Endothelial cell of hepatic sinusoid (primary cell): ENCODE data around the gene EXOSC5.
"Not testable (repeated sequence)": the region's sequence is repeated elsewhere in the genome, so short reads cannot be mapped to it uniquely, and the experiment has no call there.

Experiments
- in situ Hi-C: cut with HindIII; loops from 2 replicates; pipeline ENCODE4 v1.10.0; 2017; ENCODE audit warnings: low sequenced_read_pairs

EXOSC5 gene

DNA sequence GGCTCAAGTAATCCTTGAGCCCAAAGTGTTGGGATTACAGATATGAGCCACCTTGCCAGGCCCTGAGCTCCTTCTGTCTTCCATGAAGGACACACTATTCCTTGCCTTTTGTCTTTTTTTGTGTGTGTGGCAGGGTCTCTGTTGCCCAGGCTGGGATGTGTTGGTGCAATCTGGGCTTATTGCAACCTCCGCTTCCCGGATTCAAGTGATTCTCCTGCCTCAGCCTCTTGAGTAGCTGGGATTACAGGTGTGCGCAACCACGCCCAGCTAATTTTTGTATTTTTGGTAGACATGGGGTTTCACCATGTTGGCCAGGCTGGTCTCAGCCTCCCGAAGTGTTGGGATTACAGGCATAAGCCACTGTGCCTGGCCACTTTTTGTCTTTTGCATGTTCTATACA lies 11.7 kb upstream of the EXOSC5 start:
- in situ Hi-C loops: not testable (repeated sequence)

DNA sequence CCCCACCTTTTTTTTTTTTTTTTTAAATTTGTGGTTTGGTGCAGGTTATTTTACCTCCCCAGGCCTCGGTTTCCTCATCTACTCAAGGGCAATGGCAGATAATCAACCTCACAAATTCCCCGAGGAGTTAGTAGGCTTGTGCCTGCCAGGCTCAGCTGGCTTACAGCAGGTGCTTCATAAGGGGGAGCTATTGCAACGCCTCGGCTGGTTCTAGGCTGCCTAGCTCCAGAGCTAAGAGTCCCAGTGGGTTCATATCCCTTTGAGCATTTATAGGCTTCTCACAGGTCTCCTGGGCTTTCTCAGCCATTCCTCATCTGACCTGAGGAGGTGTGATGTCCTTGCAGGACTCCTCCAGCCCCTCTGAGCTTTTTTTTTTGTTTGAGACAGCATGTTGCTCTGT lies 11.1 kb upstream of the EXOSC5 start:
- in situ Hi-C loops: no loop called here

DNA sequence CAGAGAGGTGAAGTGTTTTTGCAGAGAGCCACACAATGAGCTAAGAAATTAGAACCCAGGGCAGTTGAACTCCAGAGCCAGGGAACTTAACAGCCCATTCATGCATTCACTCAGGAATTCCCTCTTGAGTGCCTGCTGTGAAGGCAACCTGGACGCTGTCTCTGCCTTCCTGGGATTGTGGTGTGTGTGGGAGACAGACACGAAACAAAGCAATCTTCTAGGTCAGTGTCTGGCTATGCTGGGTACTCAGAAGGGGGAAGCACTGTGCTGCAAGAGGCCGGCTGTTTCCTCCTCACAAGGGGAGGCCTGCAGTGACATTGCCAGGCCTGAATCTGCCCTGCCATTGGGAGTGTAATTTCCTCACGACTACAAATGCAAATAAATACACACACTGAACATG lies 10.1 kb upstream of the EXOSC5 start:
- in situ Hi-C loops: no loop called here

DNA sequence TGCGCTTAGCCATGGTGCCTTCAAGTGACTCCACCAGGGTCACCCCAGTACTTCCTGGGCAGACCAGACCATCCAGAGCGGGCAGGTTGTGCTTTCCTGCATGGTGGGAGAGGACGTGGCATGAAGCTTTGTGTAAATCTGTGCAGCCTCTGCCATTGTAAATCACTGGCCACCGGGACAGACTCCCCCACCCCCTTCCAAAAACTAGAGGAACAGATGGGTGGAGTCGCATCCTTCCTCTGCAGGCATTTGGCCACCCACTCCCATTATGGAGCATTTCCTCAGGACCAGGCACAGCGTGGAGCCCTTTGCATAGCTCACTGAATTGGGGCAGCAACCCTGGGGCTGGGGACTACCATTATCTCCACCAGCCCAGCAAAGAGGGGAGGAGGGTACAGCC lies 8.6 kb upstream of the EXOSC5 start:
- in situ Hi-C loops: no loop called here

DNA sequence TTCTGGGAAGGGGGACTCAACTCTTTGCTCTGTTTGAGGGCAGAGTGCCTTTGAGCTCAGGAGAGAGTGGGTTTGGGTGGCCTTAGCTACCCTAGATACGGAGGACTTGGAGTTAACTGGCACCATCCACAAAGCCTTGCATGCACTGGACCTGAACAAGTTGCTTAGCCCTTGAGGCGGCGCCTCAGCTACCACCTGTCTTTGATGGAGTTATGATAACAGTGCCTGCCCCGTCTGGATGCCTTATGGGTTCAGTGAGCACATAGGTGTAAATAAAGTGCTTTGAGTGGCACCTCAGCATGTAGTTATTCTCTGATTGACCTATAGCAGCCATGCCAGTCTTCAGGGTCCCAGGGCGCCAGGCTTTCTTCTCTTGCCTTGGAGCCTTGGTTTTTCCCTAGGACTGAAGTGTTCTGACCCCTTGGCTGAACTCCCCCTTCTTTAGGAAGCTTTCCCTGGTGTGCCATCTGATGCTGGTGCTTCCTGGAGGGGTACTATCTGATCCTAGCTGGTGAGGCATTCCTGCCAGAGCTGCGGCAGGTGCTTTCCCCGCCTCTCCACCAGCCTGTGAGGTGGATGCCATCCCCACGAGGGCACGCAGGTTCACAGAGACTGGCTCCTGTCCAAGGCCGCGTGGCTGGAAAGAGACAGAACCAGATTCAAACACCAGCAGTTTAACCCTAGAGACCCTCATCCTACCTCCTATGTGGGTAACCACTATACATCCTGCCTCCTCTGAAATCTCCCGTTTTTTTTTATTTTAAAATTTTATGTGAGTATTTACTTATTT lies 6.2 kb upstream of the EXOSC5 start:
- in situ Hi-C loops: no loop called here

DNA sequence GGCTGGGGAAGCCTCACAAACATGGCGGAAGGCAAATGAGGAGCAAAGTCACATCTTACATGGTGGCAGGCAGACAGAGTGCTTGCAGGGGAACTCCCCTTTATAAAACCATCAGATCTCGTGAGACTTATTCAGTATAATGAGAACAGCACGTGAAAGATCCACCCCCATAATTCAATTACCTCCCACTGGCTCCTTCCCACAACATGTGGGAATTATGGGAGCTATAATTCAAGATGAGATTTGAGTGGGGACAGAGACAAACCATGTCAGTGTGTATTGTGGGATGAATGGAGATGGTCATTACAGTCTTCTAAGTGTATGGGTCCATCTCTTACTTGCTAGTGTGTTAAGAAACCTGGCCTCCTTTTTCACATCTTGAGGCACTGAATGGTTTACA lies 4.9 kb upstream of the EXOSC5 start:
- in situ Hi-C loops: no loop called here

DNA sequence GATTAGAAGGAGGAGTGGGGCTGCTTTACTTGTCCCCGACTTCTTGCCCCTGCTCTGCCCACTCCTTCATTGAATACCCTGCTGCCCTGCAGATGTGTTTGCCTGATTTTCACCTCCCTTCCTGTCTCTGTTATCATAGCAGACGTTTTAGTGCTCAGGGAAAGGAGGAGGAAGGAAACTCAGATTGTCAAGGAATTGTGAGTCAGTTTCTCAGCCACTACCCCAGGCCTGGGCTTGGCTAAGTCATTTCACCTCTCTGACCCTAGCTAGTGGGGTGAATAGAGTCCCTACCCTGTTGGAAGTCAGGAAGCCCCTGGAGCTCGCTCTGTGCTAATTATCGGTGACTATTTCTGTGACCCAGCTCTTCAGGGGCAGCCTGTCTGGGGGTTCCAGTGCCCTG lies 4.3 kb upstream of the EXOSC5 start:
- in situ Hi-C loops: no loop called here

DNA sequence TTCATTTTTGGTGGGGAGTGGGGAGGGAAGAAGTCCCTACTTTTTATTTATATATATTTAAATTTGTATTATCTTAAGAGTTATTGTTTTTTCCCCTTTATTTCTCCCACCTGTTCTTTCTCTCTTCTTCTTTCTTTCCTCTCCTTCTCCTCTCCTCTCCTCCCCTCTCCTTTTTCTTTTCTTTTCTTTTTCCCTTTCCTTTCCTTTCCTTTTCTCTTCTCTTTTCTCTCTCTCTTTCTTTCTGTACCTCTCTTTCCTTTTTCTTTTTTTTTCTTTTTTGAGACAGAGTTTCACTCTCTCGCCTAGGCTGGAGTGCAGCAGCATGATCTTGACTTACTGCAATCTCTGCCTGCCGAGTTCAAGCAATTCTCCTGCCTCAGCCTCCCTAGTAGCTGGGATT lies 2.4 kb upstream of the EXOSC5 start:
- in situ Hi-C loops: no loop called here

DNA sequence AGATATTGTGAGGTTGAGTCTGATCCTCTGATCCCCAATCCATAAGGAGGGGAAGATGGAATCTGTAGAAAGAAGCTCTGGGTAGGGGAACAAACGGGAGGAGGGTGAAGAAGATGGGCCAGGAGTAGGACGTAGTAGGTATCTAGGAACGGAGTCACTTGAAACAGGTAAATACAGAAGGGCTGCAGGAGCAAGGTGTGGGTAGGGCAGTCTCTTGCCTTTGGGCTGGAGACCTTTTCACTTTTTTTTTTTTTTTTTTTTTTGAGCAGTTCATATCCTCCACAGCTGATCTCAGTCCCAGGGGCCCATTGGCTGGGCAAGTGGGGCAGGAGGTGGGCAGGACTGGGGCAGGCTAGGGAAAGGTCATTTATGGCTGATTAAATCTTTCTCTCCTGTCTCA lies 1.9 kb upstream of the EXOSC5 start:
- in situ Hi-C loops: no loop called here

DNA sequence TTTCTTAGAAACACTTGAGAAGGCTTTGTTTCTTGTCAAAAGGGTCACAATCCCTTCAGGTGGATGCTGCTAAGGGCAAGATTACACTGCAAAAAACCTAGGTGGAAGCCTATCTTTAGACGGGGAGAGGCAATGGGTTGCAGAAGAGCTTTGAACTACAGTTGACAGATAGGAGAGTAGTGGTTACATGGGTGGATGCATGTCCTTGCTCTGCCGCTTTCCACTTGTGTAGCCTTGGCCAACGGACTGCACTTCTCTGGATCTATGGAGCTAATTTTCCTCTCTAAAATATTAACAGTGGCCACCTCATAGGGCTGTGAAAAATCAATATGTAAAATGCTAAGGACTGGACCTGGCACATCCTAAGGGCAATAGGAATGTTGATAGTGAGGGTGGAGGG lies 1.4 kb upstream of the EXOSC5 start:
- in situ Hi-C loops: no loop called here

DNA sequence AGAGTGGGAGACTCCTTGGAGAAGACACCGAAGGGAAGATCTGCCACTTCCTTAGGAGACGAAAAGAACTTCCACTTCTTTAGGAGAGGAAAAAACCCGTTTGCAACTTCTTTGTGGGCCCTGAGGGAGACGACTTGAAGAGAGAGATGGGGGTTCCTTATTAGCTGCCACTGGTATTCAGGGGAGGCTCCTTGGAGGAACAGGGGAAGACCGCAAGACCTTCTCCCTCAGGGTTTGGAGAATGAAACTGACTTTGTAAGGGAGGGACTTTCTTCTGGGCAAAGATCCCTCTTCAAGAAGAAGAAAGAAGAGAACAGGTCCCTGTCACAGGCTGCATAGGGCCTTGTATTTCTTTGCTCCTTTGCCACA lies 875 bp upstream of the EXOSC5 start:
- in situ Hi-C loops: no loop called here

DNA sequence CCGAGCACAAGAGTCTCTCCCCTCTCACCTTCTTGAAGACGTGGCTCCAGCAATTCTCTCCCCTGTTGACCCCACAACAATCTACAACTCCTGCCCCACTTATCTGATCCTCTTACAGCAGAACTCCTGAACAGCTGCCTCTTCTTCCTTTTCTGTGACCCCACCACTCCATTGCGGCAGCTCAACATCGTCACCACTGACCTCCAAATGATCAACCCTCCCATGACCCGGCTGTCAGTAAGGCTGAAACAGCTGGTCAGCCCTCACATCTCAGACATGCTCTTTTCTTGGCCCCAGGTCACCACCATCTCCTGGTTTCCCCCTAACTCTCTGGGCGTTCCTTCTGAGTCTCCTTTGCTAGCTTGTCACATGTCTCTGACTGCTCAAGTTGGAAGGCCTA lies 1.8 kb downstream of the EXOSC5 start:
- in situ Hi-C loops: no loop called here

DNA sequence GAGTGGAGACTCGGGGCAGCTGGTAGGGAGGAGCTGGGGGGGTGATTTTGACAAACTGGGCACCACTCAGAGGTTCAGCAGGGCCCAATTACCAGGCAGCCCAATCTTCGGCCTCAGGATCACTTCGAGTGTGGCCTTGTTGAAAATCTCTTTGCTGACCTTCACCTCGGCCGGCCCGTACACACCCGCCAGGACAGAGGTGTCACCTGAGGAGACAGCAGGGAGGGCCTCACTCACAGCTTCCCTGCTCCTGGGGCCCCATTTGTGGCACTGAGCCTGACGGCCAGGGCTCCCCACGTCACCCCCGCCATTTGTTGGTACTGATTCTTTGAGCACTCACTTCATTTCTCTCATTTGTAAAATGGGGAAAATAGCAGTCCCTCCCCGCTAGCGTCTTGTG lies 4.4 kb downstream of the EXOSC5 start:
- in situ Hi-C loops: no loop called here

DNA sequence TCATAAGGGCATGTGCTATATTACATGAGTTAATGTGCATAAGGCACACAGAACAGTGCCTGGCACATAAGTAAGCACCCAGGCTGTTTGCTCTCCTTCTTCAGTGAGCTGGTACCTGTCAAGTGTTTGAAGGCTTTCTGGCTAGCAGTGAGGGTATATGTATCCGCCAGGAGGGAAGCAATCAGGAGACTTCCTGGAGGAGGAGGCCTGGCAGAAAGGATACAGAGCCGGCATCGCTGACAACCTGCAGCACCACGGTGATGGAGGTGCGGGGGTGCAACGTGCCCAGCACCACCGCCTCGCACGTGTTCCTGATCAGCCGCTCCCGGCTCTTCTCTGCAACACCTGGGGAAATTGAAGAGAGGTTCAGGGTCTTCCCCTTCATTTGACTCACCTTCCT lies 5.5 kb downstream of the EXOSC5 start:
- in situ Hi-C loops: no loop called here

DNA sequence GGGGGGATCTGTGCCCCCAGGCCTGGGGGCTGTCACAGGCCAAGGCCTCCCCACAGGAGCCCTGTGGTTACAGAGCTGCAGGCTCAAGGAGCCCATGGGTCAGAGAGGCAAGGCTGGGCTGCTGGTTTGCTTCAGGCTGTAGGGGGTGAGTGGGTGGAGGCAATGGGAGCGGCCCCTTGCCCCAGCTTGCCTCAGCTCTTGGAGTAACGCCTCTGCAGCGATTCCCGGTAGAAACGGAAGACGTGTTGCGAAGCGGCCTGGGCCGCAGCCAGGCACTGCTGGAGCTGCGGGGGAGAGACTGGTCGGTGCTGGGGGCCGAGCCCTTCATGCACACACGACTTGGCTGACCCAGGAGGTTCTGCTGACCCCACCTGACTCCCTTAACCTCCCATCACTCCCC lies 10.7 kb downstream of the EXOSC5 start:
- in situ Hi-C loops: no loop called here

DNA sequence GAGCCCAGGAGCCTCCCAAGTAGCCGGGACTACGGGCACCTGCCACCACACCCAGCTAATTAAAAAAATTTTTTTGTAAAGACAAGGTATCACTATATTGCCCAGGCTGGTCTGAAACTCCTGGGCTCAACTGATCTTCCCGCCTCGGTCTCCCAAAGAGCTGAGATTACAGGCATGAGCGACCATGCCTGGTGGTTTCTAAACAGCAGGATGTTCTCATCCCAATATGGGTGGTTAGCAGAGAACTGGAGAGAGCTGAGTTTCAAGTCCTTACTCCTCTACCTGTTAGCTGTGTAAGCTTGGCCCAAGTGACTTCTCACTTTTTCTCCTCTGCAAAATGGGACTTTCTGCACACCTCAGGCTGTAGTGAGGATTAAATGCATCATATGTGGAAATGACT lies 12.8 kb downstream of the EXOSC5 start:
- in situ Hi-C loops: no loop called here

DNA sequence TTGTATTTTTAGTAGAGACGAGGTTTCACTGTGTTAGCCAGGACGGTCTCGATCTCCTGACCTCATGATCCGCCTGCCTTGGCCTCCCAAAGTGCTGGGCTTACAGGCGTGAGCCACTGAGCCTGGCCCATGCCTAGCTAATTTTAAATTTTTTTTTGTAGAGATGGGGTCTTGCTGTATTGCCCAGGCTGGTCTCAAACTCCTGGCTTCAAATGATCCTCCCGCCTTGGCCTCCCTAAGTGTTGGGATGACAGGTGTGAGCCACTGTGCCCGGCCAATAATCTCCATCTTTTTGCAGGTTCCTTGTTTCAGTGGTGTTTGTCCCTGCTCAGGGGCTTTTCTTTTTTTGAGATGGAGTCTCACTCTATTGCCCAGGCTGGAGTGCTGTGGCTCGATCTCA lies 15.6 kb downstream of the EXOSC5 start:
- in situ Hi-C loops: not testable (repeated sequence)

DNA sequence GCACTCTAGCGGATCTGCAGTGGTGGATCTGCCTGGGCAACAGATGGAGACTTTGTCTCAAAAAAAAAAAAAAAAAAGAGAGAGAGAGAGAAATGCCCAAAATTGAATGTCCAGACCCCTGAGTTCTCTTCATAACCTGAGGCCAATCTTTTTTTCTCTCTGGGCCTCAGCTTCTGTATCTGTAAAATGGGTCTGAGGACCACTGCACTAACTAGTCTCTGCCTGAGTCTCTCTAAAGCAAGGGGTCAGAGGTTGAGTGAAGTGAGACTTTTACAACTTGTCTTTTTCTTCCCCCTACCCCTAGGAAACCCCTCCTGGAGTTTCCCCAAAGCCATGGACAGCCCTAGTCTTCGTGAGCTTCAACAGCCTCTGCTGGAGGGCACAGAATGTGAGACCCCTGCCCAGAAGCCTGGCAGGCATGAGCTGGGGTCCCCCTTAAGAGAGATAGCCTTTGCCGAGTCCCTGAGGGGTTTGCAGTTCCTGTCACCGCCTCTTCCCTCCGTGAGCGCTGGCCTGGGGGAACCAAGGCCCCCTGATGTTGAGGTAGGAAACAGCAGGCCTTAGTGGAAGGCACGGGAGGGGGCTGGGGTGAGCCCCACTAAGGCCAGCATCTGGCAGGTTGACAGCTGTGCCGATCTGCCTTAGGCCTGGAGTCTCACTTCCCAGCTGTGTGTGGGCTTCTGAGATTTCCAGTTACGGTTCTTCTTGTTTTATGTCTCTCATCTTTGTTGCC lies 19.0 kb downstream of the EXOSC5 start:
- in situ Hi-C loops: no loop called here

DNA sequence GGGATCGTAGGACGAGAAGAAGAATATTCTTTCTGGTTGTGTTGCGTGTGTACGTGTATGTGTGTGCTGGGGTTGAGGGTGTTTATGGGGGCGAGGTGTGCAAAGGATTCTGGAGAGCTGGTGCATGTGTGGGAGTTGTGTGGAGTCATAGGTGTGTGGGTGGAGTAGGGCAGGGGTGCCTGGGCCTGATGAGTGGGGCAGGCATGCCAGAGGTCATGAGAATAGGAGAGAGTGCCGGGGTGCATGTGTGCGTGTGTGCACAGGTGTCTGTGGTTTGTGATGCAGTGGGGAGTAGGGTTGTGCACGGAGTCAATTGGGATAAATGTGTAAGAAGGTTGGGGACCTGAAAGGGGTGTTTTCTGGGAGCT lies 20.2 kb downstream of the EXOSC5 start:
- in situ Hi-C loops: no loop called here

DNA sequence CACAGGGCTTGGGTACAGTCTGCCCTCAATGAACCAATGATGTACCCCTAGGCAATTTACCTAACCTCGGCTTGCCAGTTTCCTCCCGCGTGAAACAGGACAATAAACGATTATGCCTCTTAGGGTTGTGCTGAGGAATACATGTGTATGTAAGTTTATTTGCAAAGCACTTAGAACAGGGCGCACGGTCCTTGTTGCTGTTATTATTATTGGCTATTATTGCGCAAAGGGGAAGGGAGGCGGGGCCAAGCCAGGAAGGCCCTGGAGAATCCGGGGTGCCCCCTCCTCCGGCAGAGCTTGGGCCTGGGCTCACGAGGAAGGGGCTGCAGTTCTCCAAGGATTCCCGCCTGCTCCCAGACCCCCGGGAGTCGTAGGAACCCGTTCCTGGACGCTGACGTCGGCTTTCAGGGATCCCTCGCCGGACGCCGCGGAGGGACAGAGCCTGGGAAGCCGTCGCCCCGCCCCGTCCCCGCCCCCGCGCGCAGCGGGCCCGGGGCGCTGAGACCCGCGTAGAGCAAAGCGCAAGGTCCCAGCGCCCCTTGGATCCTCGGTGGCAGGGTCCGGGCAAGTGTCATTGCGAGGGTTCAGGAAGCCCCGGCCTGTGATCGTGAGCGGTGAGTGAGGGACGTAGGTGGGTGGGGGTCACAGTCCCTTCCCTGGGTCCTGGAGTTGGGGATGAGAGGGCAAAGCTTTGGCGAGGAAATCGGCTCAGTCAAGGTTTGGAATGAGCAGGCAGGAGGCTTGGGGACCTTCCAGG lies 20.7 kb downstream of the EXOSC5 start, which contains the start of gene TMEM91:
TMEM91 (plus strand) TSS at position 293 of the 757 bp plus-strand sequence. CDS start 1,777 bp downstream, outside the sequence.
- in situ Hi-C loops: no loop called here

DNA sequence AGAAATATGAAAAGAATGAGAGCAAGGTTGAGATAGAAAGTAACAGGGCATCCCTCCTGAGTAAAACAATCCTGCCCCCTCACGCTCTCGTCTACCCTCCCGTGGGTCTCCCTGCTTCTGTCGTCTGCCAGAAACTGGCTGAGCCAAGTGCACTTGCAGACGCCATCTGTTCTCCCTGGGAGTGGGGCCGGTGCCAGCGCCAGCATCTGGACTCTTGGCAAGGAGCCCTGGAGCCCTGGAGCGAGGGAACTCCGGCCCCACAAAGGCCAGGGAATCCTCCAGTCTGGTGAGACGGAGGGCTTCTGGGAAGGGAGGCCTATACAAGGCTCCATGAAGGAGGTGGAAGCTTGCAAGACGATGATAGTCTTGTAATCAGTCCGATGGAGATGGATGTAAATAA lies 23.2 kb downstream of the EXOSC5 start:
- in situ Hi-C loops: no loop called here

DNA sequence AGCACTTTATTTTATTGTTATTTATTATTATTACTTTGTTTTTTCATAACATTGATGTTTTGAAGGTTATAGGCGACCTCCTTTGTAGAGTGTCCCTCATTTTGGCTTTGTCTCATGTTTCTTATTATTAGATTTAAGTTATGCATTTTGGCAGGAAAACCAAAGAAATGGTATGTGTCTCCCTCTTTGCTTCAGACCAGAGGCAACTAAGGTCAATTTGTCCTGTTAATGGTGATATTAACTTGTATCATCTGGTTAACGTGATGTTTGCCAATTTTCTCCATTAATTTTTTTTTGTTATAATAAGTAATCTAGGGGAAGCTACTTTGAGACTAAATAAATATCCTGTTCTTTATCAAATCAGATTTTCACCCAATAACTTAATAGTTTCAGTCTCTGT lies 24.7 kb downstream of the EXOSC5 start:
- in situ Hi-C loops: no loop called here
